C1 segment of cervical spinal cord (tissue), 14 donors: Measurements from ENCODE around the gene MLIP.
"Not testable (repeated sequence)": the region's sequence is repeated elsewhere in the genome, so short reads cannot be mapped to it uniquely, and the experiment has no call there.

ENCODE experiments used
- DNase-seq, 14 donors: peaks; one replicate each; lab custom pipeline; 2025; lab: John Stamatoyannopoulos, UW

MLIP gene

DNA sequence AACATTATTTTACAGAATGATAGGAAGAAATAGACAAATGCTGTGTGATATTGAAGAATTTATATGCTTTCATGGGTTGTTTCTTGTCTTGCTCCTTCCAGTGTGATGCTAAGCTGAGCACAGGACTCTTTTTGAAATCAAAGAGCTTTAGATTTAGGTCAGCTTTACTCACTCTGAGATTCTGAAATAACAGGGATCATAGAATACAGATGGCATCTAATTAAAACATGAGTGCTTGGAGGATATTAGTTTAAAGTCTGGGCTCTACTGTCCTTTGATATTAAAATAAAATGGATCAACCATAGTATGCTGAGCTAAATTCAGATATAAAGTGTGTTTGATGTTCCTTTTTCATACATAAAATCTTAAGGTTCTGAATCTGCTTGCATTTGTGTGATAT lies 29.6 kb downstream of the MLIP start:
- no peak for DNase-seq

DNA sequence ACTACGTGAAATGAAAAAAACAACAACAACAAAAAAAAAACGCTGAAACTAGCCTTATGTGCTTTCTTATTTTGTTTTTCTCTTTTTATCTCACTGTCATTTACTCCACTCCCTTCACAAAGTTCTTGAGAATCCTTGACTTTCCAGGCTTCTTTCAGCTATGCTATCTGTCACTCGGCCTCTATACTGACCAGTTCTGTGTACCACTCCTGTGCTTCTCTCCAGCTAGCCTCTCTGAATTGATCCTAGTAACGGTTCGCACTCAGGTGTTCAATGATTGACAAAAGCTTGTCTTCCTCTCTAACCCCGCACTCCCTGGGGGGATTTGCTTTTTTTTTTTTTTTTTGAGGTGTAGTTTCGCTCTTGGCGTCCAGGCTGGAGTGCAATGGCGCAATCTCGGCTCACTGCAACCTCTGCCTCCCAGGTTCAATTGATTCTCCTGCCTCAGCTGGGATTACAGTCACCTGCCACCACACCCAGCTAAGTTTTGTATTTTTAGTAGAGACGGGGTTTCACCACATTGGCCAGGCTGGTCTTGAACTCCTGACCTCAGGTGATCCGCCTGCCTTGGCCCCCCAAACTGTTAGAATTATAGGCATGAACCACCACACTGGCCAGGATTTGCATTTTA lies 31.8 kb downstream of the MLIP start:
- DNase-seq = no peak

DNA sequence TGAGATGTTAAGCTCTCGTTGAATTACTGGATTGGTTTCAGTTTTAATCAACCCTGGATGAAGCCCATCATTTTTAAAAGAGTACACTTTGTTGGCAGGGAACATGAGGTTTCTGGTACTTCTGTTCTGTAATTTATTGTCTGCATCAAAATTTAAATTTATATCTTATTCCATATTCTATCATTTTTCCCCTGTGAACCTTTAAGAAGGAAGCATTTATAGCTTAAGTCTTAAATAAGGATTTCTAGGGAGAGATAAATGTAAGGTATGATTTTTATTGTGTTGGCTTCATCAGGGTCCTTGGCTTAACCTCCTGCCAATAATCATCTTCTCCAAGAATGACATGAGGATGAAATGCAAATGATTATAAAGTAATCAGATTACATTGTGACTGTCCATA lies 40.6 kb downstream of the MLIP start:
- no peak for DNase-seq

DNA sequence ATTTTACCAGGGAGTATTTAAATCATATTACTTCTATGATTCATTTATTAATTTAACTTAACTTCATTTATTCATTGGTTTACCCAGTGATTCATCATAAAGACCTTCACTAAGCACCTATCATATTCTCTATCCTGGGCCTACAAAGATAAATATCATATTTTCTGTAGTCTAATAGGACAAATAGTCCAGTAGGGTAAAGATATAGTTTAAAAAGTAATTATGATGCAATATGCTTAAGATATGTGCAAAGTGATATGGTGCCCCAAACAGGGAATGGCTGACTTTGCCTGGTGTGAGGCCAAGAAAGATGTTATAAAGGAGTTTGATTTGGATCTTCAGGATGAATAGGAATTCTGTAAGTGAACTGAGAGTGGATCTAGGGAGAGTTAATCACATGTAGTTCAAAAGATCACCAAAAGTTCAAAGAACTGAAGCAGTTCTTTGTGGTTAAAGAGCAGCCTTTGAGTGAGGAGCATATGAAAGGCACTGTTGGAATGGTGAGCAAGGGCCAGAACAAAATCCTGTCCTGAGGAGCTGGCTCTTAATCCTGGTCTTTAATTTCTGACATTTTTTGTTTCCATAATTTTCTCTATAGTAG lies 45.5 kb downstream of the MLIP start:
- DNase-seq = no peak

DNA sequence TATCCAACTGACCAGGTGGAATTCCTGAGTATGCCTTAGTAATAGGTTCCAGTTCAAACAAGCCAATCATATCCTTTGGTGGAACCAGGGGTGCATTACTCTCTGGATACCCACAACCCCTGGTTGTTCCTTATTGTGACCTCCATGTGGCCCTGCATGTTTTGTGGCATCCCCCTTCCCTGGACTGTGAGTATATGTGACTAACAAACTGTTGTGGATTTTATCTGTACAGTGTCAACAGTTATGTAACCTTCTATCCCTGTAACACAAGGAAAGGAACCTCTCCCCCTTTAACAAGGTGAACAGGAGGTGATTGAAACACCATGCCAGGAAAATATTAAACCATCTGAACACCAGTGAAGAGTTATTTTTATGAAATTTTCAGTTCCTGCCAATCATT lies 46.2 kb downstream of the MLIP start:
- DNase-seq = no peak

DNA sequence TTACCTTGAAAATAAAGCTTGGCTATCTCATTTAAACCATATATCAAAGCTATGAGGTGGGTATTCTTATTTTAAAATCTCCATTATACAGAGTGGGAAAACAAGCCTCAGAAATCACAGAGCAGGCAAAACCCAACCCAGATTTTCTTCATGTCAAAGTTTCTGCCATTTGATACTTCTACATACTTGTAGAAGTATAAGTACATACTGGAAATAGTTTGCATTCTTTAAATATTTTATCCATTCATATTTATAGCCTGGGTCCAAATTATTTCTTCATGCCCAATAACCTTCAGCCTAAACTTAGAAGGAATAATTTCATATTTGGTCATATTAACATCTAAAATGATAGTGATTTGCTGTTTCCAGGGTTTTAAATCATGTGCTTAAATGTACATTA lies 61.8 kb downstream of the MLIP start:
- no peak for DNase-seq

DNA sequence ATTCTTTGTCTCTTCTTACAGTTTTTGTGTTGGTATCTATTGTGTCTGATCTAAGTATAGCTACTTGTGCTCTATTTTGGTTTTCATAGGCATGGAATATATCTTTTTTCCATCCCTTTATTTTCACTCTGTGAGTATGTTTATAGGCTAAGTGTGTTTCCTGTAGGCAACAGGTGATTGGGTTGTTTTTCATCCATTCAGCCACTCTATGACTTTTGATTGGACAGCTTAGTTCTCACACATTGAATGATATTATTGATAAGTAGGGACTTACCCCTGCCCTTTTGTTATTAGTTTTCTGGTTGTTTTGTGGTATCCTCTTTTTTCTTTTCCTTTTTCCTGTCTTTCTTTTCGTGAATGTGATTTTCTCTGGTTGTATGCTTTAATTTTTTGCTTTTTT lies 67.9 kb downstream of the MLIP start:
- no peak for DNase-seq

DNA sequence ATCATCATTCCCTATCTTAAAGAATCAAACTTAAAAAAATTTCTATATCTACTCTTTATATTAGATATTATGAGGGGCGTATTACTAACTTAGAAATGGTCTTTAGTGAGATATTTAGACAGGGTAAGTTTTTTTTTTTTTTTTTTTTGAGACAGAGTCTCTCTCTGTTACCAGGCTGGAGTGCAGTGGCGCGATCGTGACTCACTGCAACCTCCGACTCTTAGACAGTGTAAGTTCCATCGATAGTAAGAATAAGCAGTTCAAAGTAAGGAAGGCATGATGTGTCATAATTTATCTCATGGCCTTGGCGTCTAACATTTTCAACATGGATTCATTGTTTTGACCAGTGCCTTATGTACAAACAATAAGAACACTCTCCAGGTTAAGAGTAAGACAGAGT lies 72.4 kb downstream of the MLIP start:
- no peak for DNase-seq

DNA sequence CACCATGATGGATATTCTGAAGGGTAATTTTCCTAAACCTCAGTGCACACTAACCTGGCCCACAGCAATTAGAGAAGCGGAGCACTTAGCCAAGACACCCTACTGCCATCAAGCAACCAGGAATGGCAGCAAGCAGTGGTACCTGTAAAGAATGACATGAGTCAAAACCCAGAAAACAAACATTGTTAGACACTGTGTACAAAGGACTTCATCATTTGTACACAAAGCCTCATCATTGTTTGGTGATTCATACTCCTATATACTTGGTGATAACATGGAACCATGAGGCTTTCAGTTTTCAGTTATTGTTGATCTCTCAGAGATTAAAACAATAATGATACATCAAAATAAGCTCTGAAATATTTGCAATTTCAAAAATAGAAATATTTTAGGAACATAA lies 74.6 kb downstream of the MLIP start:
- DNase-seq = no peak

DNA sequence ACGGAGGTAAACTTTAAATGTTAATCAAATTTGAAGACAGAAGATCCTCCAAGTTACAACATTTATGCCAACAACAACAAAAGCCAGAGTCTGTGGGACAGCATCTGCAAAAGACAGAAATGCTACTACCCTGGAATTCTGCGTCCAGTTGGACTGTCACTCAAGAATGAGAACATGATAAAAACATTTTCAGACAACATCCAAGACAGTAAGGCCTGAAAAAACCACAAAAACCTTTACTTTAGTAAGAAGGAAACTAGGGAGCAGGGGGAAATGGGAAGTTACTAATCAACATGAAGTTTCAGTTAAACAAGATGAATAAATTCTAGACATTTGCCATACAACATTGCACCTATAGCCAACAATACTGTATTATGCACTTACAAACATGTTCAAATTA lies 77.6 kb downstream of the MLIP start:
- no peak for DNase-seq

DNA sequence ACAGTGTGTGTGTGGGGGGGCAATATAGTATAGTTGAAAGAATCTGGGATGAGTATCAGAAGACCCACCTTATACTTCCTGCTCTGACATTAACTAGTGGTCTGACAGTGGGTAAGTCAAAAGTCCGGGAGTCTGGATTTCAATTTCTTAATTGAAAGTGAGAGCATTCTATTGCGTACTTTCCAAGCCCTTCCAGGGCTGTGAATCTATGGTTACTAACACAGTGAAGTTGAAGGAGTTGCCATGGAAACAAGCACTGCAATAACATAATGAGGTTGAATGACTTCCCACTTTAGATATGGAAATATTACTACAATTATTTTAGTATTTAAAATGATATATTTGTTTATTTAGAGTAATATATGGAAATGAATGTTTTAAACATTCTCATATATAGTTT lies 80.2 kb downstream of the MLIP start:
- no peak for DNase-seq

DNA sequence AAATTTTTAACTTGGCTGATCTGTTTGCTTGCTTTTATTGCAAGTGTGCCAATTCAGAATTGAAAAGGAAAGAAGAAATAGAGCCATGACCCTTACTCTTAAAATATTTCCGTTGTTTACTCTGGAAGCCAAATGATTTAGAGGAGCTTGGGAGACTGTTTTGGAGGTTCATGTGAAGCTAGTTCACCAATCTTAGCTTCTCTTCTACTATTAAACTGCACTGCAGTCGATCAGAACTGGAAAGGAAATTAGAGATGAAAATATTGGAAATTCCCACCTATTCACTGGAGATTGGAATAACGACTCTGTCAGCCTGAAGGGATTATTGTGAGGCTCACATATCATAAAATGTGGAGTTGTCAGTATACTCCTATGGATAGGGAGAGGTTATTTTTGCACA lies 81.8 kb downstream of the MLIP start:
- no peak for DNase-seq

DNA sequence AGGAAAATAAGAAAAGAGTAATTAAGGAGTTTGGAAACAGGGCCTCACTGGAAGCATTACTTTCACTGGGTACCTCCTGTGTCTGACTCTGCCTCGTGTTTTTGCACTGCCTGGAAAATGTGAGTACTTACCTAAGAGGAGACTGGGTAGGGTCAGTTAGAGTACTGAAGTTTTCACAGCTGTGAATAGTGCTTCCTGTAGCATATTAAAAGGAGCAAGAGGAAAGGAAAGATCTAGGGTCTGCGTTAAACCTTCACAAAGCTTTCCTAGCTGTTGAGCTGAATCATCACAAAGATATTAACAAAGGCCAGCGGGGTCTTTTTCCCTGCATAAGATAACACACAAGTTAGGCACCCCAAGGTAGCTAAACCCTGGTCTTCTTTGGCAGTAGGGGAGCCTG lies 82.3 kb downstream of the MLIP start:
- DNase-seq = no peak

DNA sequence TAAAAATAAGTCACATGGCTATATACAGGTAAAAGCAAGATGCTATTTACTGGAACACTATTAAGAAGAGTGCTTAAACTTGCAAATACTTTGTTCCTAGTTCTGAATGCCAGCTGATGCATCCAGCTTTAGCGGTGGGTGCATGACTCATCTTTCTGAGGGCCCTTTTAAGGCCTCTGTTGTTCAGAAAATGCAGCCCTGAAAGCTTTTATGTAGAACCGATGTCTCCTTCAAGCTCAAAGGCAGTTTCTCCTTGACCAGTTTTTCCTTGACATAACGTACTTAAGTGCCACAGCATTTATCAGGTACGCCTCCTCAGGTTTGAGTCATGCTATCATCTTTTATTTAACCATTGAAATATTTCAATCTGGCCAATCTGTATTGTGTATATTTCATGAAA lies 82.8 kb downstream of the MLIP start:
- DNase-seq = no peak

DNA sequence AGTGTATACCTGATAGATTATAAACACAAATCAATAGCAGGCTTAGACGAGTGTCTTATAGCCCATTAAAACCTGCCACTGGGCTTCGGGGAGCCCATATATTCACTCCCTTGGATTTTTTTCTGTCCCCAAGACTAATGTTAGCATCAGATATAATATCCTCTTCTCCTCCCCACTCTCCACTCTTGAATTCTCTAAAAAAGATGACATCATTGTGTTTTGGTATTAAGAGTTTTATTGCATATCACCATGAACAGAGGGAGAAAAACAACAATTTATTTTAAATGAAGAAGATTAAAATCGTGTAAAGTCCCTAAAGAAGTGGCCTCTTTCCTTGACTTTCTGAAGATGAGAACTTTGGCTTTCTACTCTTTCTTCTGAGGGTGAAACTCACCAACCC lies 84.4 kb downstream of the MLIP start:
- no peak for DNase-seq

DNA sequence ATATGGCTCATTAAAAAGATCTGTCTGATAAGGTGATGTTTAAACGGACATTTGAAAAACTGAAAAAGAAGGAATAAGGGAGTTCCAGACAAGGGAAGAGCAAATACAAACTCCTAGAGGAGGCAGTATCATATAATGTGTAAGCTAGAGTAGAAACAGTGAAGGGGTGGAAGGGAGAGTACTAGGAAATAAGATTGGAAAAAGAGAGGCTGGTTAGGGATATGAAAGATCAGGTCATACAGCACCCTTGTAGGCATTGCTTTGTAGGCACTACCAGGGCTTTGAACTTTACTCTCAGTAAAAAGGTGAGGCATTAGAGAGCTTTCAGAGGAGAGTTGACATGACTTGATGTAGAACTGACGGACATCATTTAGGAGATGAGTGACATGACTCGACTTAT lies 85.7 kb downstream of the MLIP start:
- no peak for DNase-seq

DNA sequence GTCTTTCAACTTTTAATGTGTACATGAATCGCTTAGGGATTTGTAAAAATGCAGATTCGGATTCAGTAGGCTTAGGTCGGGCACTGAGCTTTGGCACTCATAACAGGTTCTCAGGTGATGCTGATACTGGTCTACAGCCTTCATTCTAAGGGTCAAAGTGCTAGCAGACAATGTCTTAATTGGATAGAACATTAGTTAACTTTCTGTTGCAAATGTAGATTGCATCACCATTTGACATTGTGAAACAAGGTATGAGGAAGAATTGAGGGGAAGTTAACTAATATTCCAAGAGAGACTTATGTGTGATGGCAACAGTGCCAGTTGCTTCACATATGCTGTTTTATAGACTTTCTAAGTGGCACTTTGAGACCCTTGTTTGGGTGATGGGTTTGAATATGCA lies 86.9 kb downstream of the MLIP start:
- no peak for DNase-seq

DNA sequence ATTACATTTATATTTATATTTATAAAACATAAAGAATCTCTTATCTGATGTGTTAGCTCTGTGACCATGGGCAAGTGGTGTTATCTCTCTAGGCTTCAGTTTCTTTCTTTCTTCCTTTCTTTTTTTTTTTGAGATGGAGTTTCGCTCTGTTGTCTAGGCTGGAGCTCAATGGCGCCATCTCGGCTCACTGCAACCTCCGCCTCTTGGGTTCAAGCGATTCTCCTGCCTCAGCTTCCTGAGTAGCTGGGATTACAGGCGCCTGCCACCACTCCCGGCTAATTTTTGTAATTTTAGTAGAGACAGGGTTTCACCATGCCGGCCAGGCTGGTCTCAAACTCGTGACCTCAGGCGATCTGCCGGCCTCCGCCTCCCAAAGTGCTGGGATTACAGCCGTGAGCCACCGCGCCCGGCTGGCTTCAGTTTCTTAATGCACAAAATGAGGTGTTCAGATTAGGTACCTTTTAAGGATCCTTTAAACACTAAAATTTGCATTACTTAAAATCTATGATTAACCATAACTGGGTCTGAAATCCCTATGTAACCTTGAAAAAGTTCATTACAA lies 92.3 kb downstream of the MLIP start:
- not testable (repeated sequence) for DNase-seq

DNA sequence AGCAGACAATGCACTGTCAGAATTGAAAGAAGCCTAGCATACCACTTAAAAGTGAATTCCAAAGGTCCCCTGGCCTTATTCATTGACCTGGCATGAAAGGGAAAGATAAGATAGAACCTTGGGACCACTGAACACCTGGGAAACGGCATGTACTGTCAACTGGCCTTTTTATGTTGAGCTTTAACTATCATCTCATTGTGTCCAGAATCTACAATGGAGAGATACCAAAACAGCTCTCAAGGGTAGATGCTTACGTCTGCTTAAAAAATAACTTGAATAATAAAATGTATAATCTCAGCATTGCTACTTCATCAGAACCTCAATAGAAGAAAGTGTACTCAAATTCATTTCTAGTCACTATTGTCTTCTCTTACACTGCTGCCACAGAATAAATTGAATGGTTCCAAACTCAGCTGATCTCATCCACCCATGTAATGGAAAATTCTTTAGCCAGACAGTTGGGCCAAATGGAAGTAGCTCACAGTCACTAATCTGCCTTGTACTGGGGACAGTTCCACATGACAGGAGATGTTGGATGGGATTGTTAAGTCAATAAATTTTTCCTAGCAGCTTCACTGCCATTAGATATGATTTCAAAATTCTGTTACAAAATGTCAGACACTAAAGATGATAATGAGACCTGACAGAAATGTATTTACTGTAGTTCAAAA lies 93.8 kb downstream of the MLIP start:
- DNase-seq = no peak

DNA sequence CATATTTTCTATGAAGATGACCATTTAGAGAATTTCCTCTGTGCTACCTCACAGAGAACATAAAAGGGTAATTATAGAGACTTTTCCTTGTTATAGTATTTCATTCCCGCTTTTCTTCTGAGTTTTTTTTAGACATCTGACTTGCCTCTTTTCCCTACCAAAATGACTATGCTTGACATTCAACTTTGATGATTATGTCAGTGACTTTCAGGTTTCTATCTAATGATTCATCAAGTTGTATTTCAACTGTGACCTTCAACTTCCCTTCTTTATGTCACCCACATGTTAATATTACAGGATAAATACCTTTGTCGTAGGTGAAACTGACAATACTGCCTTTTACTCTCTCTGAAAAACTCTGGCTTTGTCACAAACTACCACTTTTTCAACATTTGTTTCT lies 95.3 kb downstream of the MLIP start:
- DNase-seq = no peak

DNA sequence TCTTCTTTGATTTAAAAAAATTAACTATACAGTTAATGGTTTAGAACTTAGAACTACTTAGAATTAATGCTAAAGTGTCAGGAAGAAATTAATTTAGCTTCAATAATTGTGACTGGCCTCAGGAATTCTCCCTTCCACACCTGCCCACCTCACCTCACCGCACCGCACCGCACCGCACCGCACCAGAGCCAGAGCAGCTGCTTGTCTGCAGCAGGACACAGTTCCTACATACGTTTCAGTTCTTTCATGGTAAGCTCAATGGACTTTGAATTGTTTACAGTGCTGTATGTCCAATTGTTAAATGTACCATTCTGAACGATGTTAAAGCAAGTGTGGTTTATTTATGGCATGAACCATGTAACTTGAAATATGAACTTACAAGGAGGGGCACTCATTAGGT lies 98.7 kb downstream of the MLIP start:
- DNase-seq = not testable (repeated sequence)

DNA sequence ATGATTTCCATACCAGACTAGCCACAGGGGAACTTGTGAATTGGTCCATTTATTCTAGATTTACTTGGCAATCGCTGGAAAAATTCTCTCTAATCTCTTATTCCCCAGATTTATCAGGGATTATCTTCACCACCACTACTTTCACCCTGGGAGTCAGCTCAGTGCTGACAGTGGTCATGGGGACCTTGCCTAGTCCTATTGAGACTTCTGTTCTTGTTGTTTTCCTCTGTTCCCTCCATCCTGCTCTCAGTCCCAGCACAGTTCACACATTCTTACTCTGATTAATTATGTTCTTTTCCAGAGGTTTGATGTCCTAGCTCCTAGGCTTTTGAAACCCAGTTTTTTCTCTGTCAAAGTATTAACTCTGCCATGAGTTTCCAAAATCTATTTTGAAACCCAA lies 103.0 kb downstream of the MLIP start:
- DNase-seq = no peak

DNA sequence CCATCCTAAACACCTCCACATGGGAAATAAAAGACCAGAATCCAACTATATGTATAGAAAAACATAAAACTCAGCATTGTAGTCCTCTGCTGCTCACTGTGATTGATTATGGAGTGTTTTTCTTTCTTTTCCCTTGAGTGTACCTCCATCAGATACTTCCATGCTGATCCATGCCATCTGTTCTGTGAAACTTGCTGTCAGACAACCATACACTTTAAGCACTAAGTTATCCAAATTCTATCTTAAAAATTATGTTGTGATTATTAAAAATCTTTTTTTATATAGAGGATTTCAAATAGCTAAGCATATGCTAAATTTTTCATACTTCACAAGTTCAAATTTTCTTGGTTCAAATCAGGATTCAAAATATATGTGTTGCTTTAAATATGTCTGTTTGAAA lies 105.1 kb downstream of the MLIP start:
- no peak for DNase-seq
